Measurements from ENCODE around the gene EML6. TPM values are rescaled to one million over a fixed set of nuclear protein-coding genes. Genes with fewer than 3 reads are reported as not detected.

Gene EML6
- polyA plus RNA-seq, 1 of the 3 experiments (the other 2 are of a cell fraction), result 1.1 TPM

- Histone ChIP-seq H3K9me2 (no peaks in the 10 kb centered on the region), H3K4me3 (ENCODE audit: low read depth in 2 of 2, low read length in 1 of 2) (no peak overlapping the region), H3K27ac (ENCODE audit: low read depth in 2 of 2, low read length in 1 of 2) (peak overlapping the region in 1 of 2 experiments; percentile 35; a peak in 1 of 4 replicates), H3K9me3 (no peaks in the 10 kb centered on the region), H4K20me1 (ENCODE audit: insufficient read depth) (peaks cover 100% of the 10 kb centered on the region), H3F3A (replicated peaks; ENCODE audit: insufficient read depth) (peaks cover 83% of the 10 kb centered on the region), H2AFZ (ENCODE audit: low read depth) (no peak overlapping the region), H3K4me1 (ENCODE audit: control insufficient read depth in 1 of 2, insufficient read depth in 2 of 2, low read depth in 1 of 2, low read length in 1 of 2) (peaks cover 0 to 26% of the 10 kb centered on the region in 2 experiments; a peak in 2 of 4 replicates), H3K4me2 (no peak overlapping the region), H3K9ac (no peak overlapping the region), H3K27me3 (ENCODE audit: insufficient read depth) (no peaks in the 10 kb centered on the region), H3K36me3 (replicated peaks in 1 of 2; ENCODE audit: control insufficient read depth in 1 of 2, insufficient read depth in 2 of 2, low read length in 1 of 2) (peaks cover 20 to 58% of the 10 kb centered on the region in 2 experiments), H3K79me2 (ENCODE audit: insufficient read depth) (peaks cover 100% of the 10 kb centered on the region)
- POLR2A ChIA-PET, result no interaction called here
- WGBS (ENCODE audit: low lambda C conversion rate), result 100% methylated on average over 1 of the region's 1 CpG
- TF ChIP-seq RAD21 (IDR thresholded peaks at IDR 0.05; ENCODE audit: low read length) (no peak), POLR2AphosphoS5 (IDR thresholded peaks at IDR 0.05; ENCODE audit: low read depth, low read length) (no peak), YY1 (IDR thresholded peaks at IDR 0.05; ENCODE audit: low read depth) (no peak), JUND (IDR thresholded peaks at IDR 0.05) (no peak), CHD2 (IDR thresholded peaks at IDR 0.05; ENCODE audit: low read length, partially characterized antibody) (no peak), CTCF (IDR thresholded peaks at IDR 0.05) (no peak), USF2 (IDR thresholded peaks at IDR 0.05; ENCODE audit: borderline replicate concordance, low read depth, low read length) (no peak), SMC3 (IDR thresholded peaks at IDR 0.05; ENCODE audit: low read depth, low read length) (no peak), SIN3A (IDR thresholded peaks at IDR 0.05; ENCODE audit: borderline replicate concordance, low read depth, low read length) (no peak), EP300 (IDR thresholded peaks at IDR 0.05; ENCODE audit: borderline replicate concordance in 1 of 2, low read depth in 1 of 2, low read length in 1 of 2) (no peak), PBX3 (IDR thresholded peaks at IDR 0.05) (no peak)
- CTCF ChIA-PET, result interaction anchor here (0.6 to 13.2 kb wide), 3 partner anchors 30 to 155 kb away, joined by 3 to 215 read pairs (median 4); no protein-coding TSS in a partner anchor
- no peak for DNase-seq
Measured at GRCh38 chr2:55018619-55019018, 295.2 kb downstream of the EML6 start.

GRCh38 chr2:55019526-55020258 lies 296.2 kb downstream of the EML6 start:
- no peak for DNase-seq
- Histone ChIP-seq H4K20me1 (ENCODE audit: insufficient read depth) (peaks cover 100% of the 10 kb centered on the region), H3K4me2 (no peak overlapping the region), H2AFZ (ENCODE audit: low read depth) (no peak overlapping the region), H3K9me3 (no peaks in the 10 kb centered on the region), H3K27me3 (ENCODE audit: insufficient read depth) (no peaks in the 10 kb centered on the region), H3K27ac (ENCODE audit: low read depth in 2 of 2, low read length in 1 of 2) (peak overlapping the region in 1 of 2 experiments; percentile 35; a peak in 2 of 4 replicates), H3F3A (replicated peaks; ENCODE audit: insufficient read depth) (peaks cover 88% of the 10 kb centered on the region), H3K4me1 (ENCODE audit: control insufficient read depth in 1 of 2, insufficient read depth in 2 of 2, low read depth in 1 of 2, low read length in 1 of 2) (peaks cover 0 to 22% of the 10 kb centered on the region in 2 experiments; a peak in 3 of 4 replicates), H3K36me3 (replicated peaks in 1 of 2; ENCODE audit: control insufficient read depth in 1 of 2, insufficient read depth in 2 of 2, low read length in 1 of 2) (peaks cover 20 to 60% of the 10 kb centered on the region in 2 experiments), H3K79me2 (ENCODE audit: insufficient read depth) (peaks cover 100% of the 10 kb centered on the region), H3K9me2 (no peaks in the 10 kb centered on the region), H3K4me3 (ENCODE audit: low read depth in 2 of 2, low read length in 1 of 2) (no peak overlapping the region), H3K9ac (no peak overlapping the region)
- 69% methylated on average over 5 of the region's 5 CpGs for WGBS (ENCODE audit: low lambda C conversion rate)
- ChIA-PET POLR2A (no interaction called here), CTCF (interaction anchor here (1.3 to 13.2 kb wide), 2 partner anchors 29 to 154 kb away, joined by 3 to 215 read pairs; no protein-coding TSS in a partner anchor)
- TF ChIP-seq RCOR1 (IDR thresholded peaks at IDR 0.05; ENCODE audit: low read length) (no peak), JUND (IDR thresholded peaks at IDR 0.05) (0 out of 2 replicates have a peak, but pooled peaks have one; percentile 10), YY1 (IDR thresholded peaks at IDR 0.05; ENCODE audit: low read depth) (no peak; the same call in 1 of the 2 replicates)

Small RNAs within 50 kb of the gene (small RNA-seq; reads per million reads assigned to genes)
- gene RNU6-433P (0 reads per million in 7 experiments), gene RNU7-81P (0 reads per million in 7 experiments)

Measured in SK-N-SH (cell line).